Stimulated activated CD4-positive, alpha-beta T cell treated with anti-CD3 and anti-CD28 coated beads, Interleukin-1b, Interleukin-23, amount 100 ng/mL, for 24 hours (primary cell): Measurements from ENCODE around the gene STK32A.

Source experiments
- DNase-seq, 4 experiments: peaks; one replicate each; pipeline ENCODE4 v3.0.0-alpha.2; 2020; ENCODE audit warnings: low read depth in 4 of 4, low spot score in 1 of 4

Gene STK32A

GRCh38 chr5:147248561-147248960 lies 13.7 kb downstream of the STK32A start:
- DNase-seq, result no peak

- DNase-seq, result no peak
Observed at GRCh38 chr5:147259837-147260236, 25.0 kb downstream of the STK32A start.

DNA sequence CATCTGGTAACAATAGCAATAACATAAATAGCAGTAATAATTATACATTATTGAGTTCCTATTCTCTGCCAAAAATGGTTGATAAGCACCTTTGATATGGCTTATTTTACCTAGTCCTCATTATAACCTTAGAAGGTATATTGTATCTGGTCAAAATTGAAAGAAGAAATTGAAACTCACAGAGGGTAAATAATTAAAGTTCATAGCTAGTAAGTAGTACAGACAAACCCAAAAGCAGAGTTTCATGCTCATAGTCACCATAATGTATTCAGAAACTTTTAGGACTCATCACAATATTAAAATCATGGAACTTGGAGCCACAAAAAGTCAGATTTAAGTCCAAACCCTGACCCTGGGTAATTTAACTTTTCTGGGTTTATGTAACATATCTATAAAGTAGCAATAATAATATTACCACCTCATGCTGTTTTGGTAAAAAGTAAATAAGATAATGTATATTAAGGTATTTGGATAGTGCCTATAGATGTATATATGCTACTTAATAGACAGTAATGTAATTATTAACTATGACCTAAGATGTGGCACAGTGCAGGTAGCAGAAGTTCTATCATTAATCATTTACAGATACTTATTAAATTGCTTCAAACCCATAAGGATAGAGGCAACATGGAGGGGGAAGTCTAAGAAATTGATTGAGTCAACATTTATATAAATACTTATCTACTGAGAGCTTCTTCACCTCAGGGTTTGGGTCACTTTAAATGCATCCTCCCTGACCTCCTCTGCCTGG lies 32.4 kb downstream of the STK32A start:
- no peak for DNase-seq

GRCh38 chr5:147276497-147276896 lies 41.7 kb downstream of the STK32A start:
- DNase-seq, result no peak

GRCh38 chr5:147286296-147286695 lies 51.5 kb downstream of the STK32A start:
- DNase-seq, result no peak

GRCh38 chr5:147287110-147287509 lies 52.3 kb downstream of the STK32A start:
- no peak for DNase-seq

- DNase-seq, result no peak
Observed at GRCh38 chr5:147290261-147290660, 55.4 kb downstream of the STK32A start.

- no peak for DNase-seq
Observed at GRCh38 chr5:147303251-147303650, 68.4 kb downstream of the STK32A start.

GRCh38 chr5:147303976-147304375 lies 69.2 kb downstream of the STK32A start:
- DNase-seq, result no peak

- no peak for DNase-seq
Observed at GRCh38 chr5:147305147-147305546, 70.3 kb downstream of the STK32A start.

DNA sequence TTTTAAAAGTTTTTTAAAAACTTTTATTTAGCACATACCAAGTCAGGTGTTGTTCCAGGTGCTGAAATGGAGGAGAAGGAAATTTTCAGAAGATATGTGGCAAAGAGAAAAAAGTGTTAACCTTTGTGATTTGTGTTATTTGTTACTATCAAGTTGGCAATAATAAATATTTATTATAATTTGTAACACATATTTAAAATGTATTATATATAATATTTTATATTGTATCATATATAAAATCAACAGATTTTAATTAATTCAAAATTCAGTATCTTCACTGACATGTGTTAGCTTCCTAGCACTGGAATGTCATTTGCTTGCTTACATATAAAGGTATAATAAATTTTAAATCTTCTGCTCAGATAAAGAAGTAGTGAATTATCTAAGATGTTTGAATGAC lies 71.5 kb downstream of the STK32A start:
- no peak for DNase-seq

GRCh38 chr5:147307170-147307569 lies 72.3 kb downstream of the STK32A start:
- no peak for DNase-seq

- no peak for DNase-seq
Observed at GRCh38 chr5:147309621-147310020, 74.8 kb downstream of the STK32A start.

- DNase-seq, result no peak
Observed at GRCh38 chr5:147310059-147310704, 75.4 kb downstream of the STK32A start.

DNA sequence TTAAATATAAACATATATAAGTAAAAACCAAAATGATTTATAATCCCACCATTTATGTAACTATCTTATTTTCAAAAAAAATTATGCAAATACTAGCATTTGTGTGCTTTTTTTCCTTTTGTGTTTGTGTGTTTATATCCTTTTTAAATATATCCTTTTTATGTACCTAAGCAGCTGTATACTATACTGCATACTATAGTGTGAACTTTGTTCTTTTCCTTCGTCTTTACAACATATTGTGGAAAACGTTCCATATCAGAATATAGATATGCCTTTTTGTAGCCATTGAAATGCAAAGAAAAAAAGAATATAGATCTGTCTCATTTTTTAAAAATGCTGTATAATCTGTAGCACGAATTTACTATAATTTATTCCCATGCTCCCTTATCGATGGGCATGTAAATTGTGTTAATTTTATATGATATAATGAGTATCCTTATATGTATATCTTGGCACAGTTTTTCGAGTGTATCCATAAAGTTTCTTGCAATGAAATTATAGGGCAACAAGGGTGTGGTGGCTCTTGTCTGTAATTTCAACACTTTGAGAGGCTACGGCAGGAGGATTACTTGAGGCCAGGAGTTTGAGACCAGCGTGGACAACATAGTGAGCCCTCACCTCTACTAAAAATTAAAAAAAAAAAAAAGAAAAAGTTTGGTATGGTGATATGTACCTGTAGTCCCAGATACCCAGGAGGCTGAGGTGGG lies 83.3 kb downstream of the STK32A start:
- no peak for DNase-seq

DNA sequence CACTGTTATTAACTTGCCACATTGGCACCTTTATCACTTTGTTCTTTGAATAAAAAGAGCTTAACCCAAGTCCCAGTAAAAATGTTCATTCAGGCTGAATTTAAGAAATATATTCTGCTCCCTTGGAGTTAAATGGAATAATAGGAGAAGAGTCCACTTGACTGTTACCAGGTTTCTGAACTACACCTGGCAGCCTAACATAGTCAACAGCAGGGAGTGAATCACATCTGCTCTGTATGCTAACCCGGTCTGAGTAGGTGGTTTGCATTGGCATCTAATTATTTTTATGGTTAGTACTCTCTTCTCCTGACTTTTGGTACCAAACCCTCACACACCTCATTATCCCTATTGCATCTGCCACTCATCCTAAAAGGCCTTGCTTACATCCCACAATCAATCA lies 86.7 kb downstream of the STK32A start:
- DNase-seq, result no peak

DNA sequence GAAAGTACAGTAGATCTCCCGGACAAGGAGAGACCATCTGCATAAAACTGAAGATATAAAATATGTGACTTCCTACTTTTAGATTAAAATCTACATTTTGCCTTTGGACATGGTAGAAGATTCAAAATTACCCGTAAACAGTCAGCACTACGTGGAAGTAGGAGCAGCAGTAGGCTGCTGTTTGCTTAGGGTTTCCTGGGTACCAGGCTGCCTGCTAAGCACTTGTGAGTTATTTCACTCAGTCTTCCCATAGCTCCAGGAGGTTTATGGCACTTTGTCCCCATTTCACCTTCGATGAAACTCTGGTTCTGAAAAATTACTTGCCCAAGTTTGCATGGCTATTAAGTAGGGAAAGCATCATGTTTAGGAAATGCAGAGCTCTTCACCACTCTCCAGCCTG lies 92.6 kb downstream of the STK32A start:
- no peak for DNase-seq

- no peak for DNase-seq
Observed at GRCh38 chr5:147327905-147328304, 93.1 kb downstream of the STK32A start.

GRCh38 chr5:147332658-147333057 lies 97.8 kb downstream of the STK32A start:
- DNase-seq, result no peak

GRCh38 chr5:147336876-147337275 lies 102.0 kb downstream of the STK32A start:
- no peak for DNase-seq

DNA sequence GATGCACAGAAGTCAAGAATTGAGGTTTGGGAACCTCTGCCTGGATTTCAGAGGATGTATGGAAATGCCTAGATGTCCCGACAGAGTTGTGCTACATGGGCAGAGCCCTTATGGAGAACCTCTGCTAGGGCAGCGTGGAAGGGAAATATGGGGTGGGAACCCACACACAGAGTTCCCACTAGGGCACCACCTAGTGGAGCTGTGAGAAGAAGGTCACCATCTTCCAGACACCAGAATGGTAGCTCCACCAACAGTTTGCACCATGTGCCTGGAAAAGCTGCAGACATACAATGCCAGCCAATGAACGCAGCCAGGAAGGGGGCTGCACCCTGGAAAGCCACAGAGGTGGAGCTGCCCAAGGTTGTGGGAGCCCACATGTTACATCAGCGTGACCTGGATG lies 104.5 kb downstream of the STK32A start:
- DNase-seq, result no peak

- DNase-seq, result no peak
Observed at GRCh38 chr5:147340941-147341340, 106.1 kb downstream of the STK32A start.
